Heart left ventricle (tissue), 13 donors: ENCODE results near the gene R3HDM2.
A peak's percentile ranks its signal among the peaks of the same experiment; 100 is the strongest.

Experiments used
- CTCF ChIP-seq, 12 donors: fragments of 200-600 bp; sonication (generic) in 4 of 12; IDR thresholded peaks; one replicate each; pipeline versions ENCODE4 v1.5.0 to v1.8.0; 2018 to 2022; ENCODE audit warnings: antibody characterized with exemption in 12 of 12, mild to moderate bottlenecking in 5 of 12
- POLR2A ChIP-seq, 2 donors: fragments of 450-650 bp; IDR thresholded peaks; one replicate each; pipeline ENCODE4 v1.6.1; 2017; ENCODE audit warnings: antibody characterized with exemption in 2 of 2, mild to moderate bottlenecking in 2 of 2, moderate library complexity in 2 of 2
- donor health status: ischemic (EF 13 %, LVEDD 7.1; RV severe dilation, severe dysfunction).
- donor health status: DM: no; HTN: yes; CAD: no.
- donor health status: DM: no; HTN: no; CAD: no.
- donor health status: ischemic (EF 25% LVEDD 6.9; RV normal size, moderate dysfunction).
- donor health status: ischemic (EF 25% LVEDD 5.7; RV mildly dilated, moderate dysfunction).
- donor health status: ischemic (EF 35%, LVEDD 5.7; RV mildly dilated, moderate dysfunction).
- donor health status: nonischemic (EF 11% LVEDD 7.7; RV severe dilation, severe dysfunction).
- donor health status: DM: yes; HTN: yes; CAD: no.
- donor health status: PGD.
- donor health status: ischemic (EF 29% LVEDD 5.4; RV normal size, mild dysfunction).
- donor health status: nonischemic (EF 23%, LVEDD 6.1; RV moderate dilation, normal function).

DNA sequence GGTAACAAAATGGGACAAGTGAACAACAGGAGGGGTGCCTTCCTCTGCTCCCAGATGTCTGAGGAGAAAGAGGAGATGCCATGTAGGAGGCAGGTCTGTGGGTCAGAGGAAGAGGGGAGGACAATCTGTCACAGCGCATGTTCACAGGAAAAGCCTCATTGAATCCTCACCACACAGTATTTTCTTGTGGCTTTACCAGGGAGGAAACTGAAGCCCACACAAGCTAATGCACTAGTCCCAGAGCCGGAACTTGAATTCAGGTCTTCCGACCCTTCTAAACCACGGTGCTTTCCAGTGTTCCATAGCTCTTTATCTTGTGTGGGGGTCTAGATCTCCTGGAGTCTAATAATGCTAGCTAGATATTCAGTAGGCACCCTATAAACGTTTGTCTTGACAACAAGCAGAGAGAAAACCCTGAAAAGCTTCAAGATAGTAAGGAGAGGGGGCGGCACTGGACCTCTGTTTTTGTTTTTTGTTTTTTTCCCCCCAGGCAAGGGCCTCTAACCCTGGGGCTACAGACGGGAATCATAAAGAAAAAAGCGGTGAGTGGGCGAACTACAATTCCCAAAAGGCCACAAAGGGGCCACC is 201.7 kb downstream of the R3HDM2 start:
- TF ChIP-seq CTCF (IDR thresholded peaks at IDR 0.05) (peak in 2 of 12 donors; percentile 26 to 28), POLR2A (IDR thresholded peaks at IDR 0.05) (no peak)
